HG03064 (cell line): ENCODE data around the gene CRNKL1.
A peak's percentile ranks its signal among the peaks of the same experiment; 100 is the strongest.

Experiments
- ATAC-seq: cut with Tn5 transposase; IDR thresholded peaks from one replicate; pipeline ENCODE4 v1.9.1; 2021; ENCODE audit warnings: low read depth; ENCODE audit not compliant: unreplicated experiment

Gene CRNKL1

GRCh38 chr20:20052074-20052970 lies at the start of gene CRNKL1, which contains the start of gene CFAP61:
Gene CRNKL1 (minus strand): TSS chr20:20052466. CDS start chr20:20052342, 124 bp downstream.
Gene CFAP61 (plus strand): TSS chr20:20052532. CDS start chr20:20056654, 4,122 bp downstream.
- ATAC-seq, result peak; percentile 94

GRCh38 chr20:20100881-20101280 lies 48.6 kb upstream of the CRNKL1 start:
- no peak for ATAC-seq

GRCh38 chr20:20096421-20096820 lies 44.2 kb upstream of the CRNKL1 start:
- ATAC-seq, result no peak

- no peak for ATAC-seq
These were observed 43.0 kb upstream of the CRNKL1 start for GRCh38 chr20:20095114-20095872.

GRCh38 chr20:20094410-20094809 lies 42.1 kb upstream of the CRNKL1 start:
- no peak for ATAC-seq

- ATAC-seq, result no peak
These were observed 40.6 kb upstream of the CRNKL1 start for GRCh38 chr20:20092827-20093226.

- ATAC-seq, result no peak
These were observed 37.7 kb upstream of the CRNKL1 start for GRCh38 chr20:20089939-20090338.

GRCh38 chr20:20089018-20089417 lies 36.8 kb upstream of the CRNKL1 start:
- ATAC-seq, result no peak

GRCh38 chr20:20085812-20086211 lies 33.5 kb upstream of the CRNKL1 start:
- ATAC-seq, result no peak

GRCh38 chr20:20085071-20085470 lies 32.8 kb upstream of the CRNKL1 start:
- no peak for ATAC-seq

- ATAC-seq, result no peak
These were observed 32.1 kb upstream of the CRNKL1 start for GRCh38 chr20:20084296-20084752.

GRCh38 chr20:20083807-20084206 lies 31.5 kb upstream of the CRNKL1 start:
- no peak for ATAC-seq

- no peak for ATAC-seq
These were observed 27.0 kb upstream of the CRNKL1 start for GRCh38 chr20:20079102-20079784.

GRCh38 chr20:20078041-20078440 lies 25.8 kb upstream of the CRNKL1 start:
- ATAC-seq, result no peak

- ATAC-seq, result no peak
These were observed 24.2 kb upstream of the CRNKL1 start for GRCh38 chr20:20076297-20077065.

GRCh38 chr20:20075032-20075431 lies 22.8 kb upstream of the CRNKL1 start:
- no peak for ATAC-seq

GRCh38 chr20:20073801-20074371 lies 21.6 kb upstream of the CRNKL1 start:
- no peak for ATAC-seq

- ATAC-seq, result no peak
These were observed 18.8 kb upstream of the CRNKL1 start for GRCh38 chr20:20070871-20071726.

- no peak for ATAC-seq
These were observed 13.1 kb upstream of the CRNKL1 start for GRCh38 chr20:20065361-20065760.
